HFFc6 (cell line): Measurements from ENCODE around the gene SON. TPM values are rescaled to one million over a fixed set of nuclear protein-coding genes. Genes with fewer than 3 reads are reported as not detected.
"Not testable (repeated sequence)": the region's sequence is repeated elsewhere in the genome, so short reads cannot be mapped to it uniquely, and the experiment has no call there.

Experiments used
- DNase-seq: peaks from one replicate; pipeline ENCODE4 v3.0.0-alpha.2; 2018
- H3K27ac Mint-ChIP-seq: 2 replicates; pipeline ENCODE4 v1.8.0; 2020; ENCODE audit warnings: mild to moderate bottlenecking, mixed read lengths
- H3K27me3 Mint-ChIP-seq: 2 replicates; pipeline ENCODE4 v1.8.0; 2021; ENCODE audit warnings: mild to moderate bottlenecking, moderate library complexity, mixed read lengths; ENCODE audit not compliant: insufficient read depth
- H3K36me3 Mint-ChIP-seq: 2 replicates; pipeline ENCODE4 v1.8.0; 2021; ENCODE audit warnings: low read depth, mixed read lengths
- H3K4me1 Mint-ChIP-seq: 2 replicates; pipeline ENCODE4 v1.8.0; 2020; ENCODE audit warnings: low read depth, mixed read lengths
- H3K4me3 Mint-ChIP-seq: 2 replicates; pipeline ENCODE4 v1.8.0; 2020; ENCODE audit warnings: mild to moderate bottlenecking, moderate library complexity, mixed read lengths
- H3K9me3 Mint-ChIP-seq: 2 replicates; pipeline ENCODE4 v1.8.0; 2020; ENCODE audit warnings: mild to moderate bottlenecking, mixed read lengths
- CTCF ChIP-seq: fragments of 200-600 bp; sonication (generic); IDR thresholded peaks from 2 replicates; pipeline ENCODE4 v1.5.0; 2021; ENCODE audit warnings: antibody characterized with exemption, mild to moderate bottlenecking
- total RNA-seq, 6 experiments: library from RNA; stranded (reverse); fragmentation: NEBNext Ultra II Directional; extraction: Animal tissue kit (Norgen Biotek cat#: 25700); gene quantifications; 2 replicates in 1 of 6; 3 replicates in 5 of 6; pipeline ENCODE4 v1.2.3, GENCODE V29; 2021

The SON gene
- total RNA-seq, 6 experiments from 2014 or later, result 193 to 233 (median 219) TPM

DNA sequence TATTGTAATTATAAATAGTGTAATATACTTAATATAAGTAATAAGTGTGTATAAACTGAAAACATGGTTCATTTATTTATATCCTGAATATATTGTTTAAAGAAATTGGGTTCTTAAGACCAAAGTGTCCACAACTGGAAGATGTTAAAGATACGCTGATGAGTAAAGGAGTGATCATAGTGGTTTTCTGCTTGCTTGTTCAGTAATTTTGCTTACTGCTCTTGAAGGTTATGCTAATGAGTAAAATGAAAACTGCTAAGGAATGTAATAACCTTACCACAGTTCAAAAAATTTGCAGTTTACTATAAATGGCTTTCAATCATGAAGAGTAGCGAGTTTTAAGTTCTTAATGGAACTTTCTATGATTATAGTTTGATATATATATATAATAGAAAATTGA lies 23.7 kb downstream of the SON start:
- peak; percentile 17 for DNase-seq
- peaks cover 22% of the 10 kb centered on the region for H3K36me3 Mint-ChIP-seq
- no peak for TF ChIP-seq CTCF

DNA sequence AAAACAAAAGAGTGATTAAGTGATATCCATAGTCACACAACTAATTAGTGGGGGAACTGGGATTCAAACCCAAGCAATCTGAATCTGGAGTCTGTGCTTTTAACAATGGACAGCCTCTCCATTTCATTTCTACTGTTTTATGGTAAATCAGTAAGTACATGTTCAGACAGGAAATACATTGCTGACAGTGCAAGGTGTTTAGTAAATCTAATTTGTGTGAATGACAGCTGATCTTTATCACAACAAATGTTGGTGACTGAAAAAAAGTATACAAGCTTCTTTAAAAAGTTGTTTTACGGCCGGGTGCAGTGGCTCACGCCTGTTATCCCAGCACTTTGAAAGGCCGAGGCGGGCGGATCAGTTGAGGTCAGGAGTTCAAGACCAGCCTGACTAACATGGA lies 25.1 kb downstream of the SON start:
- Mint-ChIP-seq H3K4me1 (peaks cover 12% of the 10 kb centered on the region; the same call in 1 of the 2 replicates), H3K4me3 (no peak overlapping the region), H3K27ac (peak overlapping the region; percentile 13; the same call in 1 of the 2 replicates), H3K36me3 (peaks cover 26% of the 10 kb centered on the region), H3K27me3 (peaks cover 3% of the 10 kb centered on the region), H3K9me3 (no peaks in the 10 kb centered on the region)
- no peak for DNase-seq
- TF ChIP-seq CTCF, result no peak

More for the DNA sequence above, 23.7 kb downstream of the SON start:
- peaks cover 12% of the 10 kb centered on the region; the same call in 1 of the 2 replicates for H3K4me1 Mint-ChIP-seq
- H3K4me3 Mint-ChIP-seq, result no peak overlapping the region
- peaks cover 3% of the 10 kb centered on the region for H3K27me3 Mint-ChIP-seq
- H3K9me3 Mint-ChIP-seq, result no peaks in the 10 kb centered on the region
- H3K27ac Mint-ChIP-seq, result no peak overlapping the region

DNA sequence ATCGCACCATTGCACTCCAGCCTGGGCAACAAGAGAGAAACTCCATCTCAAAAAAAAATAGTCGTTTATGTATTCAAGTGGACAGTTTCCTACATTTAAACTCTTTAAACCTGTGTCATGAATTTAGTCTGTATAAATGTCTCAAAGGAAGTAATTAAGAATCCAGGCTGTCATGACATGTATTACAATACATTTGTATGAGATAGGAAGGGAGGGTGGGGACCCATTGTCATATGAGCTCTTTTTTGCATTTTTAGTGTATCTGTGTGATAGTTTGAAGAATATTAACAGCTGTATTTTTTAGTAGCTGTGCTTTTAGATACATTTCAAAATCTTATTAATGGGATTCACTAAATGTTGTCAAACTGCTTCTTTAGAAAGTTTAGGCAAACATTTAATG lies 25.6 kb downstream of the SON start:
- Mint-ChIP-seq H3K4me1 (peaks cover 12% of the 10 kb centered on the region; the same call in 1 of the 2 replicates), H3K27me3 (peaks cover 3% of the 10 kb centered on the region), H3K36me3 (peaks cover 28% of the 10 kb centered on the region), H3K9me3 (no peaks in the 10 kb centered on the region), H3K27ac (no peak overlapping the region), H3K4me3 (no peak overlapping the region)
- TF ChIP-seq CTCF, result no peak
- no peak for DNase-seq

- Mint-ChIP-seq H3K4me3 (no peak overlapping the region), H3K4me1 (peaks cover 10% of the 10 kb centered on the region; the same call in 1 of the 2 replicates), H3K27me3 (peaks cover 3% of the 10 kb centered on the region), H3K9me3 (no peaks in the 10 kb centered on the region), H3K27ac (peak overlapping the region; percentile 36), H3K36me3 (peaks cover 31% of the 10 kb centered on the region)
- no peak for DNase-seq
- TF ChIP-seq CTCF, result no peak
These were observed 27.2 kb downstream of the SON start for GRCh38 chr21:33569991-33570390.

- no peak overlapping the region for H3K4me3 Mint-ChIP-seq
- no peaks in the 10 kb centered on the region for H3K9me3 Mint-ChIP-seq
- peaks cover 9% of the 10 kb centered on the region for H3K4me1 Mint-ChIP-seq
- peaks cover 31% of the 10 kb centered on the region for H3K36me3 Mint-ChIP-seq
- peak overlapping the region; percentile 26 for H3K27ac Mint-ChIP-seq
- H3K27me3 Mint-ChIP-seq, result peaks cover 3% of the 10 kb centered on the region
- DNase-seq, result no peak
- TF ChIP-seq CTCF, result no peak
These were observed 29.5 kb downstream of the SON start for GRCh38 chr21:33572350-33572749.

- not testable (repeated sequence) for H3K27me3 Mint-ChIP-seq, DNase-seq, H3K9me3 Mint-ChIP-seq
- peak overlapping the region; percentile 69 for H3K27ac Mint-ChIP-seq
- H3K36me3 Mint-ChIP-seq, result peaks cover 28% of the 10 kb centered on the region
- peaks cover 32% of the 10 kb centered on the region for H3K4me1 Mint-ChIP-seq
- H3K4me3 Mint-ChIP-seq, result peak overlapping the region; percentile 48; the same call in 1 of the 2 replicates
These were observed 33.9 kb downstream of the SON start for GRCh38 chr21:33576741-33577141.
